ENCODE results near the gene TM9SF4.
"Not testable (repeated sequence)": the region's sequence is repeated elsewhere in the genome, so short reads cannot be mapped to it uniquely, and the experiment has no call there.

Gene TM9SF4

GRCh38 chr20:32116079-32116521 is 6.6 kb downstream of the TM9SF4 start (continued):
- 0 out of 2 replicates have a peak, but pooled peaks have one; percentile 18 for TF ChIP-seq HIC1 (tag by site-specific recombination; IDR thresholded peaks at IDR 0.05)

- H3K9me3 ChIP-seq (ENCODE audit: control insufficient read depth, insufficient read depth, low read depth, low read length); H3K27ac ChIP-seq (ENCODE audit: extremely low read depth, low read depth, low read length); H3K4me3 ChIP-seq (ENCODE audit: low read depth, low read length); CTCF ChIA-PET; H3K4me1 ChIP-seq (ENCODE audit: control insufficient read depth, insufficient read depth, low read length): not testable (repeated sequence)
- H3K36me3 ChIP-seq (ENCODE audit: control insufficient read depth in 2 of 2, insufficient read depth in 1 of 2, low read length in 2 of 2) = peaks cover 0 to 10% of the 10 kb centered on the region in 2 experiments; a peak in 2 of 3 replicates
- POLR2A ChIA-PET = interaction anchor here (0.6 kb wide), 1 partner anchor 322 kb away, joined by 3 read pairs; no protein-coding TSS in a partner anchor
- TF ChIP-seq ZNF362 (tag by site-specific recombination; IDR thresholded peaks at IDR 0.05) = peak; percentile 33; the same call in 1 of the 2 replicates
These were observed 7.3 kb downstream of the TM9SF4 start for GRCh38 chr20:32116796-32117195.

GRCh38 chr20:32118427-32118826 is 8.9 kb downstream of the TM9SF4 start:
- ChIA-PET POLR2A (interaction anchor here (0.5 to 0.6 kb wide), 2 partner anchors 46 to 190 kb away, joined by 3 to 4 read pairs; no protein-coding TSS in a partner anchor), CTCF (interaction anchor here (1.0 kb wide), 1 partner anchor 26 kb away, joined by 6 read pairs; no protein-coding TSS in a partner anchor)
- not testable (repeated sequence) for H3K4me1 ChIP-seq (ENCODE audit: control insufficient read depth, insufficient read depth, low read length); H3K27ac ChIP-seq (ENCODE audit: extremely low read depth, low read depth, low read length); H3K4me3 ChIP-seq (ENCODE audit: low read depth, low read length); H3K9me3 ChIP-seq (ENCODE audit: control insufficient read depth, insufficient read depth, low read depth, low read length)
- H3K36me3 ChIP-seq (ENCODE audit: control insufficient read depth in 2 of 2, insufficient read depth in 1 of 2, low read length in 2 of 2) = peaks cover 0 to 10% of the 10 kb centered on the region in 2 experiments; a peak in 2 of 3 replicates
- TF ChIP-seq ZNF138 (tag by site-specific recombination; IDR thresholded peaks at IDR 0.05; ENCODE audit: borderline replicate concordance) = 0 out of 2 replicates have a peak, but pooled peaks have one; percentile 26
- TF ChIP-seq ZXDB (tag by site-specific recombination; IDR thresholded peaks at IDR 0.05) = peak; percentile 76; the same call in 1 of the 2 replicates
- TF ChIP-seq ZBTB11 (tag by site-specific recombination; conservative IDR thresholded peaks at IDR 0.05; ENCODE audit: low read depth) = peak; percentile 87
- TF ChIP-seq ZNF558 (tag by site-specific recombination; IDR thresholded peaks at IDR 0.05) = peak; percentile 79
- peak; percentile 94 for TF ChIP-seq ZNF433 (tag by site-specific recombination; IDR thresholded peaks at IDR 0.05; ENCODE audit: low read depth)
- peak; percentile 88 for TF ChIP-seq ZNF266 (tag by site-specific recombination; IDR thresholded peaks at IDR 0.05; ENCODE audit: low read depth)
- TF ChIP-seq ZNF140 (tag by site-specific recombination; IDR thresholded peaks at IDR 0.05) = peak; percentile 95
- TF ChIP-seq ZNF426 (tag by site-specific recombination; IDR thresholded peaks at IDR 0.05) = peak; percentile 95
- peak; percentile 50; the same call in 1 of the 2 replicates for TF ChIP-seq ZNF610 (tag by site-specific recombination; IDR thresholded peaks at IDR 0.05; ENCODE audit: borderline replicate concordance)
- peak; percentile 51 for TF ChIP-seq ZNF654 (tag by site-specific recombination; IDR thresholded peaks at IDR 0.05; ENCODE audit: low read depth)
- TF ChIP-seq ZFP3 (tag by site-specific recombination; IDR thresholded peaks at IDR 0.05; ENCODE audit: low read depth) = peak; percentile 39; the same call in 1 of the 2 replicates
- TF ChIP-seq ZNF555 (tag by site-specific recombination; conservative IDR thresholded peaks at IDR 0.05) = peak; percentile 96
- peak; percentile 35; the same call in 1 of the 2 replicates for TF ChIP-seq TSHZ1 (tag by site-specific recombination; IDR thresholded peaks at IDR 0.05; ENCODE audit: borderline replicate concordance)
- peak; percentile 91; the same call in 1 of the 2 replicates for TF ChIP-seq ZNF292 (tag by site-specific recombination; IDR thresholded peaks at IDR 0.05; ENCODE audit: borderline replicate concordance, low read depth)
- 0 out of 2 replicates have a peak, but pooled peaks have one; percentile 49 for TF ChIP-seq KLF7 (tag by site-specific recombination; IDR thresholded peaks at IDR 0.05; ENCODE audit: borderline replicate concordance)
- peak; percentile 98 for TF ChIP-seq ZNF394 (tag by site-specific recombination; IDR thresholded peaks at IDR 0.05; ENCODE audit: borderline replicate concordance)
- peak; percentile 63; the same call in 1 of the 2 replicates for TF ChIP-seq GFI1B (tag by site-specific recombination; IDR thresholded peaks at IDR 0.05)
- TF ChIP-seq OVOL3 (tag by site-specific recombination; IDR thresholded peaks at IDR 0.05) = peak; percentile 61; the same call in 1 of the 2 replicates
- TF ChIP-seq ZNF664 (tag by site-specific recombination; IDR thresholded peaks at IDR 0.05) = peak; percentile 84
